HG03354 (cell line): ENCODE data around the gene UBTF.
"Not testable (repeated sequence)": the region's sequence is repeated elsewhere in the genome, so short reads cannot be mapped to it uniquely, and the experiment has no call there.

Source experiments
- ATAC-seq: cut with Tn5 transposase; IDR thresholded peaks from one replicate; pipeline ENCODE4 v1.9.1; 2021; ENCODE audit warnings: mild to moderate bottlenecking; ENCODE audit not compliant: unreplicated experiment, poor library complexity, severe bottlenecking

UBTF gene

DNA sequence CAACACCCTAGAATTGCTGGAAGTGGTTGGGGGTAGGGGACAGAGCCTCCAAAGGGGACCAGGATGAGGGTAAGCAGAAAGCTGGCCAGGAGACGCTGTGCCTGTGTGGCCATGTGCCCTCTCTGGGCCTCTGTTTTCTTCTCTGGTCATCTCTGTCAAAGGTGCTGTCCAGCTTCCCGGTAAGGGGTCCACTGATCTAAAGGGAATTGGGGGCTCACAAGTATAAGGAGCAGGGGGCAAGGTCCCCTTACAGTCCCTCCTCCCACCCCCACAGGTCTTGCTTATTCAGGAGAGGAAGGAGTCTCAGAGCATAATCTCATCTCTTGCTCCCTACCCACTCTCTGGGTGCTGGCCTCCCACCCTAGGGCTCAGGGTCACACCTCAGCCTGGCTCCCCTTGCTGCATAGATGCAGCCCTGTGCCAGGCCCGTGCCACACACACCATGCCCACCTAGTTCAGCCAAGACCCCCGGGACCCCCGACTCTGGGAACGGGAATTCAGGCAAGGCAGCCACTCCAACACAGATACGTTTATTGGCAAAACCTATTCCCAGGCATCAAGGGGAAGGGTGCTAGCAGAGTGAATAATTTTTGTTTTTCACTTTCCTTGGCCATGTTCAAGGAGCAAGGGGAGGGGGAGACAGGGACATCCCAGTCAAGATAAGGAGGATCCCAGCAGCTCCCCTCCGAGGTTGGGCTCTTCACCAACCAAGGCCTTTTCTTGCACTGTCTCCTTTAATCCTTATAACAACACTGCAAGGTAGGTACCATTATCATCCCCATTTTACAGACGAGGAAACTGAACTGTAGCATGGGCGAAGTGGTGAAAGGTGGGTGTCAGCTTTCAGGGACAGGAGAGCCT is 28.6 kb upstream of the UBTF start:
- ATAC-seq = no peak

DNA sequence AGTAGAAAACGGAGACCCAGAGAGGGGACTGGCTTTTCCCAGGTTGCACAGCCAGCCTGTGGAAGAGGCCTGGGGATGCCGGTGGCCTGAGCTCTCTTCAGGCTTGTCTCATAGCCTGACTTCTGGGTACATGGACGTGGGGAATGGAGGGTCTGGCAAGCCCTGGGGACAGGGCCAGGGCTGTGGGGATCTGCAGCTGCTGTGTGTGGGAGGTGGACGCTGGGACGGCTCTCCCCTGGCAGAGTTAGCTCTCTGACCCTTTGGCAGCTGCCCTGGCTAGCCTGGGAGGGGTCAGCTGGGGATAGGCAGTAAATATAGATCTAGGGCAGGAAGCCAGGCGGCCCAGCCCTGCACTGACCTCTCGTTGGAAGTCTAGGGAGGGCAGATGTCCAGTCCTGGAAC is 28.0 kb upstream of the UBTF start:
- ATAC-seq = no peak

DNA sequence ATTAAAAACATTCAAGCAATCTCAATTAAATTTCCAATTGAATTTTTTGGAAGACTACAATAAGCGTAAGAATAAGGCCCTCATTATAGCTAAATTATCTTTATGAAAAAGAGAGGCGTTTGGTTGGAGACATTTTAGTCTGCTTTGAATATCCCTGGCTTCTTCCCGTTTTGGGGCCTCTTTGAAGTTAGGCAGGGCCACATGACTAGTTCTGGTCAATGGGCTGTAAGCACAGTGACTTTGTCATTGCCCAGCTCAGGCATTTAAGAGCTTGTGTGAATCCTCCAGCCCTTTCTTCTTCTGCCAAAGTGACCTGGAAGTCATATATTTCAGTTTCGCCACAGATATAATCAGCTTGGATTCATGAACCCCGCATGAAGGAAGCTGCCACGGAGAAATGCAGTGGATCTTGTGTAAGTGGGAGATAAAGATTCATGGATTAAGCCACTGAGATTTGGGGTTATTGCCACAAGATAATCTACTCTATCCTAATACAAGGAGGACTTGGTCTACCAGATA is 21.7 kb upstream of the UBTF start:
- no peak for ATAC-seq

DNA sequence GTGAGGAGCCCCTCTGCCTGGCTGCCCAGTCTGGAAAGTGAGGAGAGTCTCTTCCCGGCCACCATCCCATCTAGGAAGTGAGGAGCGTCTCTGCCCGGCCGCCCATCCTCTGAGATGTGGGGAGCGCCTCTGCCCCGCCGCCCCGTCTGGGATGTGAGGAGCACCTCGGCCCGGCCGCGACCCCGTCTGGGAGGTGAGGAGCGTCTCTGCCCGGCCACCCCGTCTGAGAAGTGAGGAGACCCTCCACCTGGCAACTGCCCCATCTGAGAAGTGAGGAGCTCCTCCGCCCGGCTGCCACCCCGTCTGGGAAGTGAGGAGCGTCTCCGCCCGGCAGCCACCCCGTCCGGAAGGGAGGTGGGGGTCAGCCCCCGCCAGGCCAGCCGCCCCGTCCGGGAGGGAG is 18.4 kb upstream of the UBTF start:
- not testable (repeated sequence) for ATAC-seq

DNA sequence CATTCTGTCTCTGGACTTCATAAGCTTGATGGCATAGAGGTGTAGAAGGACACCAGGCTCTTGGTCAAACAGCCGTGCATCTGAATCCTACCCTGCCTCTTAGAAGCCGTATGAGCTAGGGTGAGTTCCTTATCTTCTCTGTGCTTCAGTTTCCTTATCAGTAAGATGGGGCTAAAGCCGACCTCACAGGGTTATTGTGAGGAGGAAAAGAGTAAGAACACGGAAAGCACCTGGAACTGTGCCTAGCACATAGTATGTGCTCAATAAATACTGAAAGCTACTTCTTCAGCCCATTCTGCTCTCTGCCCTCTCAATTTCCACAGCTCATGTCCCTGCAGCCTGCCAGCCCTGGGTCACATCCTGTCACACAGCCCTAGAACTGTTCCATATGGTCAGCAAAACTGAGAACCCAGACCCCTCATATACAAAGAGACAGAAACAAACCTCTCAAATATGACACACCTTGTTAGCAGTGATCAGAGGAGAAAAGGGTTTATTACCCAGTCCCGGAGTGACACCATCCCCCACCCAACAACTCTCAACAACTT is 17.0 kb upstream of the UBTF start:
- ATAC-seq = no peak

DNA sequence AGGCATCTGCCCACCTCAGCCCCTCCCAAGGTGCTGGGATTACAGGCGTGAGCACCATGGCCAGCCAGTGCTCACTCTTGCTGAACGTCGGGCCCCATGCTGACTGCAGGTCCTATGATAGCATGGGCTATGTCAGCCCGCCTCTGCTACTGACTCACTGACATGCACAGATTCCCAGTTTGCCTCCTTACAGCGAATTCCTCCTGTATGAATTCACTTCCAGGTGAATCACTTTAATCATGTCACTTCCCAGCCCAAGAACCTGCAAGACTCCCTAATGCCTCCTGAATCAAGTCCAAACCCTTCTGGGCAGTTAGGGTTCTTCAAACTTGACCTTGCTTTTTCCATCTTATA is 16.1 kb upstream of the UBTF start:
- no peak for ATAC-seq

DNA sequence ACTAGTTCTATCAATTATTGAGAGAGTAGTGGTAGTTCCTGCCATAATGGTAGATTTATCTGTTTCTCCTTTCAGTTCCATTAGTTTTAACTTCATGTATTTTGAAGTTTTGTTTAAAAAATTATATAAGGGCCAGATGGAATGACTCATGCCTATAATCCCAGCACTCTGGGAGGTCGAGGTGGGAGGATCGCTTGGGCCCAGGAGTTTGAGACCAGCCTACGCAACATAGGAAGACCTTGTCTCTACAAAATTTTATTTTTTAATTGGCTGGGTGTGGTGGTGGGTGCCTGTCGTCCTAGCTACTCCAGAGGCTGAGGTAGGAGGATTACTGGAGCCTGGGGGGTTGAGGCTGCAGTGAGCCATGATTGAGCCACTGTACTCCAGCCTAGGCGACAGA is 14.1 kb upstream of the UBTF start:
- no peak for ATAC-seq

DNA sequence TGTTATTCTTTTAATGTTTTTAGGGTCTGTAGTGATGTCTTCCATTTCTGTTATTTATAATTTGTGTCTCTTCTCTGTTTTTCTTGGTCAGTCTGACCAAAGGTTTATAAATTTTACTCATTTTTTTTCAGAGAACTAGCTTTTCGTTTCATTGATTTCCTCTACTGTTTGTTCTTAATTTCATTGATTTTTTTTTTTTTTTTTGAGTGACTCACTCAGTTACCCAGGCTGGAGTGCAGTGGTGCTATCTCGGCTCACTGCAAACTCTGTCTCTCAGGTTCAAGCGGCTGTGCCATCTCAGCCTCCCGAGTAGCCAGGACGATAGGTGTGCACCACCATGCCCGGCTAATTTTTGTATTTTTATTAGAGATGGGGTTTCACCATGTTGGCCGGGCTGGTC is 12.6 kb upstream of the UBTF start:
- no peak for ATAC-seq

DNA sequence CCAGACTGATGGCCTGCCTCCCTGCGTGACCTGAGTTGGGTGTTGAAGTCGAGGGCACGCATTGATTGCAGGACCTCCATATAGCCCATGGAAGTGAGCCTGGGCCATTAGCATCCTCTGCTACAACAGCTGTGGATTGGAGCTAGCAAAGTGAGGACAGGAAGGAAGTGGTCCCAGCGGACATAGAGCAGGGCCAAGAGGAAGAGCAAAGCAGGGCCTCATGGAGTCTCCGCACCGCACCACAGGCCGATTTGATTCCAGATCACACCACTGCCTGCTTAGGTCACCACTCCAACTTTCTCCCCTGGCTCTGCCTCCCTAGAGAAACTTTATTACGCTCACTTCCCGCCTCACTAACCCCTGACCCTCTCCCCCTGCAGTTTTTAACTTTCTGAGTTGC is 10.7 kb upstream of the UBTF start:
- ATAC-seq = no peak

DNA sequence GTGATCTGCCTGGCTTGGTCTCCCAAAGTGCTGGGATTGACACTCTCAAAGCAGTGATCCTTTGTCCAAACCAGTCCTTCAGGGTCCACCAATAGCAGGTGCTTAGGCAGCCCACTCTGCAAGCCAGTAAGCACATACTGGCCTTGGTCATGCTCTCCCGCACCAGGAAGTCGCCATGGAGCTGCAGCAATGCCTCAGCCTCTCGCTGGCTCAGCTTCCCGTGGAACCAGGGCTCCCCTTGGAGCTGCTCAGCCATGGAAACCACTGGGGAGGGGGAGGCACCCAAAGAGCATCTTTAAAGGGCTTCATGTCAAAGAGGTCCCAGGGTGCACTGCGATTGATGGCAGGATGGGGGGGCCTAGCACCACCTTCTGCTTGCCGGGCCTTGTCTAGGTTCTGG is 9.6 kb upstream of the UBTF start:
- ATAC-seq = no peak

DNA sequence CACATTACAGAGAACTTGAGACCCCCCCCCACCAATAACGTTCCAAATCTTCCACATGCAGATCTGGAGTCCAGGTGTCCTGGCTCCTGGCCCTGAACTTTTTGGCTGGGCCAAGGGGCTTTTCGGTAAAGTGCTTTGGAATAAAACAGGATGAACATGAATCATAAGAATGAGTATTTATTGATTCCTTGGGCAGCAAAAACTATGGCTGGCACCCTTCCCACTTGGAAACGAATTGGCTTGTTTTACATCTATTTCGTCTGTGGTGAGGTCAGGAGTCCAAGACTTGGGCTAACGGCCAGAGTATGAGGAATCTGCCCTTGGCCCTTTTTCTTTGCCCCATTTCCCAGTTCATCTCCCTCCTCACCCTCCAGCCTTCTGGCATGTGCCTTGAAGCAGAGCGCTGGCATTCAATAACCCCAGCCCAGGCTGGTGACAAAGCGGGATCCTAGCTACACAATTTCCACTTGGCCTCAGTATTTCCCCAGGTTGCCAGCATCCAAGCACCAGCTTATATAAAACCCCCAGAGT is 4.1 kb upstream of the UBTF start:
- no peak for ATAC-seq

DNA sequence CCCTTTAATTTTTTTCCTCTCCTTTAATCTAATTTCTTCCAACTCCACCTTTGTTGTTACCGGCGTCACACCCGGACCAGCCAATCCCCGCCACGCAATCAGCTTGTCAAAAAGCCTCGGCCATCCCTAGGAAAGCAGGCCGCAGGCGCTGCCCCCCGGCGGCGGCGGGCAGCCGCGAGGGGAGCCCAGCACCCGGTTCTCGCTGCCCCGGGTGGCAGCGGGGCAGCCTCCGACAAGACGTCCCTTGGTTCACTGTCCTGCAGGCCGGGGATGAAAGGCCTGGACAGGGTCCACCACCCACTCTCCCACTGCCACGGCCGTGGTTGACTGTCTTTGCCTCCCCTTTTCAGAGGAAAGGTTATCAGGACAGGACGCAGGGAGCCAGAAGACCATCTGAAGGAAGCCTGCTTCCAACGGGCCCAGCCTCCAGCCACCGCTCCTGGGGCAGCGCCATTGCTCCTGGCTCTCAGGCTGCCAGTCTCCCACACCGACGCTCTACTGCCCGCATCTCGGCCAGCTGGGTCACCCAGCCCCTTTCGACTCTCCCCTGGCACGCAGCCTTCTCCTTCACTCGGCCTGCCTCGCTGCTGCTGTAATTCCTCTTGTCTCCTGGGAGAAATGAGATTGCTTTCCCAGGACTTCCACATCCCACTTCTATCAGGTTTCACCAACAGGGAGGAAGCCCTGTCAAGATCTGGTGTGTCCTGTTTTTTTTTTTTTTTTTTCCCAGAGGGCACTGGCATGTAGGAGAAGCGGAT is 2.8 kb upstream of the UBTF start:
- no peak for ATAC-seq

DNA sequence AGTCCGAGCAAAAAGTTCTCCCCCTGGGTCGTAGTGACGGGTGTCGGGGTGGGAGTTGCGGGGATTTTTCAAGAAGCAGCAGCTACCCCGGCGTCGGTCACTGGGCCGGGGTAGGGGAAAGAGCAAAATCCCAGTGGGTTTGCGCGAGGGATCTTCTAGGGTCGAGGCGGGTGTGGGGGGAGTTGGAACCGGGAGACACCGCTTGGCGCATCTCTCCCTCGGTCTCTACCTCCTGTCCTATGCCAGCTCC is 2.3 kb upstream of the UBTF start:
- ATAC-seq = no peak

DNA sequence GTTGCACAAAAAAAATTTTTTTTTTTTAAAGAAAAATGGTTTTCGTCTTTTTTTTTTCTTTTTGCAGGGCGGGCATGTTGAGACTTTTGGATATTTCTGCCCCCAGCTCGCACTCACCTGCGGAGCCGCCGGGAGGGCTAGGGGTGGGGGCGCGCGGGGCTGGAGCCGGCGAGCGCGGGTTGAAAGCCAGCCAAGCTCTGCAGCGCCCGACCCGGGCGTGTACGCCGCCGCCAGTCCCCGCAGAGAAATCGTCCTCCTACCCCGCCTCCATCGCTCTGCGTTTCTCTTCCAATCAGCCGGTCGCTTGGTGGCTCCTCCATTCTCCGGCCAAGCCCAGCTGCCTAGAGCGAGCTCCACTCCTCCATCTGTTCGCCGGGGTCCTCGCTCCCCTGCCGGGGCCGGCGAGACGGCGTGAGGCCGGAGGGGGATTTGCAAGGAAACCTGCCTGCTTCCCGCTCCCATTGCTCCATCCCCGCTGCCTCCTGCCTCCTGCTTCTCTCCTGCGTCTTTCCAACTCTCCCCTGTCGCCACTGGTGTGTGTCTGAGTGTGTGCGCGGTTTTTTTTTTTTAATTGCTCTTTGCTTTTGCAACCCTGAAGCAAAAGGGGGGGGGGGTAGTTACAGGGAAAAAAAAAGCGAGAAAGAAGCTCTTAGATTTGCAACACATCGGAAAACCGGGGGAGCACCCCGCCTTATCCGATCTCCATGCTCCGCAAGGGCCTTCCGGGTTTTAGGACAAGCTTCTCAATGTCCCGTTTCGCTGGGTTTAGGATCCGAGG is 1.8 kb upstream of the UBTF start:
- ATAC-seq = no peak

DNA sequence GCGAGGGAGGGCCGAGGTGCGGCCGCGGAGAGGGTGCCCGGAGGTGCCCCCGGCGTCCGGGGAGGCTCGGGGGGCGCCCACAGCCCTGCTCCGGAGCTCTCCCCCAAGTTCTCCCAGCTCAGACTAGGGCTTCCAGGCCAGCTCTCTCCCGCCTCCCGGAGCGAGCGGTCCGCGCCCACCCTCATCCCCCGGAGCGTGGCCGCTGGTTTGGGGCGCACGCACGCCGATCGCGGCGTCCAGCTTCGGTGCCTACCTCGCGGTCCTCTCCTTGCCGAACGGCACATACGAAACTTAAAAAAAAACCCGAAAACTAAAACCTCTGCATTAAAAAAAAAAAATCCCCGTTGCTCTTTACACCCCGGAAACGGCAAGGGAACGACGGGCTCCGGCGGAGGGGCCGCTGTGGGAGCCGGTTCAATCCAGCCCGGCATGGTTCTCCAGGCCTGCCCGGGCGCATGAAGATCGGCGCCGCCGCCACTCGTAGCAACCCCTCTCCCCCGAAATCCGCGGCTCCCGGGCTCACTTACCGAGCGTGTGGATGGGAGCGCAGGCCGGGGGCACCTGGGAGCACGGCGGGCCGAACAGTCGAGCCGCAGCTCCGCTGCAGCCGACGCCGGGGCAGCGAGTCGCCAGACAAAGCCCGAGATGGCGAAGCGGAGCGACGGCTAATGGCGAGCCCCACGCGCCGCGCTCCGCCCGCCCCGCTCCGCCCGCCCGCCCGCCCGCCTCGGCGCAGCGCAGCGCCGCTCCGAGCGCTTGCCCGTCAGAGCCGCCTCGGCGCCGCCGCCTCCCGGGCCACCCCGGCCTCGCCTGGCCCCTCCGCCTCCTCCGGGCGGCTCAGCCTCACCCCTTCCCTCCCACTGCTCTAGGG is 973 bp upstream of the UBTF start:
- ATAC-seq = no peak

DNA sequence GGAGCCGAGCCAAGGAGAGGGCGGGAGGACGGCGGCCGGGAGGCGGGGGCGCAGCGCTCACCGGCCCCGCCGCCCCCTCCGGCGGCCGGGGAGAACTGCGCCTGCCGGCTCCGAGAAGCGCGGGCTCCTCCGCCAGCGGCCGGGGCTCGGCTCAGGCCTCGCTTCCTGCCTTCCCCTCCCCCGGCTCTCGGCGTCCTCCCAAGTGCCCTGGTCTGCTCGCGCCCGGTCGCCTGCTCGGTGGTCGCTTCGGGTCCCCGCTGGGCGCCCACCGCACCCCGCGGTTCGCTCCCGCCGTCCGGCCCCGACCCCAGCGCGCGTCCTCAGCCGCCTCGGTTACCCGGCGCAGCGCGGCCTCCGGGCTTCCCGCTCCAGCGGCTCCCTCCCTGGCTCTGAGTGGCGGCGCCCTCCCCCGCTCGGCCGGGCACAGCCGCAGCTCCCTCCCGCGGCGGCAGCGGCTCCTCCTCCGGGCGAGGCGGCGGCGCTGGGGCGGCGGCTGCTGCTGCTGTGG is 313 bp downstream of the UBTF start:
- ATAC-seq = peak; percentile 47

DNA sequence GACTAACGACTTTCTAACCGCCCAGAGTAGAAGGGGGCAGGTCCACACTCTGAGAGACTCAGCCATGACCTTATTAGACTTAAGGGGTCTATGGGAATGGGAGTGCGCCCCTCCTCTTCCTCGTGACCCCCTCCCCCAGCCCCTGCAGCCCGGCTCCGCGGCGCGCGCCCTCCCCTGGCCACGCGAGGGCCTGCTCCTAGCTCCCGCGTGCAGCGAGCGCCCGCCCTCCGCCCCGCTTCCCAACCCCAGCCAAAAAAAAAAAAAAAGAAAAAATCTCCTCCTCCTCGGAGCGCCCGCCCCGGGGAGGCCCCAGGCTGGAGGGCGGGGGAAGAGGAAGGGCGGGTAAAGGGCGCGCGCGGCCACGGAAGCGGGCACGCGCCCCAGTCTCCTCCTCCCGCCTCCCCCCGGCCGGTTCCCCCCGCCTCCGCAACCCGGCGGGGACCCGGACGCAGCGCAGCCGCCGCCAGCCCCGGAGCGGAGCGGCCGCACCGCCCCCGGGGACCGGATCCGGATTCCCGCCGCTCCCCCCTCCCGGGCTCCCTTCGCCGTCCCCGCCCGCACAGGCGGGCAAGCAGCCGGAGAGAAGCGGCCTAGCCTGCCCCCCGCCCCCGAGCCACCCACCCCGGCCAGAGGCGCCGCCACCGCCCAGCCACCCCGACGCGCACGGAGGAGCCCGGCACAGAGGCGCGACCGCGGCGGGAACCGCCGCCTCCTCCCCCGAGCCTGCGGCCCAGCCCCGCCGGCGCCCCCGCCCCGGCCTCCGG is 949 bp downstream of the UBTF start:
- ATAC-seq = peak; percentile 36

DNA sequence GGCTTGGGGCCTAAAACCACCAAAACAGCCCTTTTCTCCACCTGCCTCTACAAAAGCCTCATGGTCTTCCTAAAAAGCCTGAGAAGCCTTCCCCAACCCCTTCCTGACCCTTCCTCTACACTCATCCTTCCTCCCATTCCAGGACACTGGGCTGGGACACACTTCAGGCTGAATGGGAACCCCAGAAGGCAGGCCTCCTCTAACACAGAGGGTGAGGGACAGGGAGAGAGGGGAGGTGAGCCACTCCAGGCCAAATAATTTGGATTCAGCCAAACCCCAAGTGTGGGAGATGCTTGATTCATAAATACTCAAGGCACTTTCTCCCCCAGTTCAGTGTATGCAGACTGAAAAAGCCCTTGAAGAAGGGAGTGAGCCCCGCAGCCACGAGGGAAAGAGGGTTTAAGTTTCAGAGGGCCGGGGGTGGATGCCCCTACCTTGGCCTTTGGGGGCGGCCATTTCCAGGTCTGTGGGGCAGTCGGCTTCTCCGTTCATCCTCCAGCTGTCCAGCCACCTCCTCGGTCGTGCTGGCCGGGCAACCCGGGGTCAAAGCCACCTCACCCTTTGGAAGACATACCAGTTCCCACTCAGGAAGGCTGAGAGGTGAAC is 1.6 kb downstream of the UBTF start:
- no peak for ATAC-seq
